ENCODE measurements around the gene ALDH3A2.
A peak's percentile ranks its signal among the peaks of the same experiment; 100 is the strongest.

Gene ALDH3A2

GRCh38 chr17:19712436-19713004, 64.0 kb downstream of the ALDH3A2 start:
- no peak overlapping the region for H3K4me3 ChIP-seq (ENCODE audit: low read depth, low read length)
- DNase-seq (ENCODE audit: low read depth, low spot score): no peak
- in situ Hi-C loops (cut with HindIII; ENCODE audit: low sequenced_read_pairs): no loop called here
- TF ChIP-seq CTCF (IDR thresholded peaks at IDR 0.05; ENCODE audit: low read depth, low read length): no peak

GRCh38 chr17:19713462-19713861, 64.9 kb downstream of the ALDH3A2 start:
- peak; percentile 25 for TF ChIP-seq CTCF (IDR thresholded peaks at IDR 0.05; ENCODE audit: low read depth, low read length)
- no peak overlapping the region for H3K4me3 ChIP-seq (ENCODE audit: low read depth, low read length)
- DNase-seq (ENCODE audit: low read depth, low spot score): no peak
- in situ Hi-C loops (cut with HindIII; ENCODE audit: low sequenced_read_pairs): no loop called here

- TF ChIP-seq CTCF (IDR thresholded peaks at IDR 0.05; ENCODE audit: low read depth, low read length): no peak
- in situ Hi-C loops (cut with HindIII; ENCODE audit: low sequenced_read_pairs): no loop called here
- no peak overlapping the region for H3K4me3 ChIP-seq (ENCODE audit: low read depth, low read length)
- no peak for DNase-seq (ENCODE audit: low read depth, low spot score)
Observed at GRCh38 chr17:19713901-19714361, 65.4 kb downstream of the ALDH3A2 start.

- DNase-seq (ENCODE audit: low read depth, low spot score): no peak
- no peak for TF ChIP-seq CTCF (IDR thresholded peaks at IDR 0.05; ENCODE audit: low read depth, low read length)
- no peak overlapping the region for H3K4me3 ChIP-seq (ENCODE audit: low read depth, low read length)
- in situ Hi-C loops (cut with HindIII; ENCODE audit: low sequenced_read_pairs): no loop called here
Observed at GRCh38 chr17:19714542-19715411, 66.2 kb downstream of the ALDH3A2 start.

- no peak for DNase-seq (ENCODE audit: low read depth, low spot score)
- H3K4me3 ChIP-seq (ENCODE audit: low read depth, low read length): no peak within 1 kb of the TSS
- no peak for TF ChIP-seq CTCF (IDR thresholded peaks at IDR 0.05; ENCODE audit: low read depth, low read length)
- in situ Hi-C loops (cut with HindIII; ENCODE audit: low sequenced_read_pairs): no loop called here
Observed at GRCh38 chr17:19716108-19717030, 67.8 kb downstream of the ALDH3A2 start, which contains the start of gene SLC47A2. SLC47A2 (minus strand) TSS chr17:19716584; CDS start chr17:19716555, 29 bp downstream.

- no peak overlapping the region for H3K4me3 ChIP-seq (ENCODE audit: low read depth, low read length)
- in situ Hi-C loops (cut with HindIII; ENCODE audit: low sequenced_read_pairs): no loop called here
- no peak for TF ChIP-seq CTCF (IDR thresholded peaks at IDR 0.05; ENCODE audit: low read depth, low read length)
- DNase-seq (ENCODE audit: low read depth, low spot score): no peak
Observed at GRCh38 chr17:19717031-19717360, 68.4 kb downstream of the ALDH3A2 start.

All from astrocyte of the spinal cord (primary cell).